GM12878 (cell line): ENCODE measurements around the gene NTM.

Experiments used
- BCLAF1 ChIP-seq: fragments of 450-650 bp; IDR thresholded peaks from 2 replicates; pipeline ENCODE4 v1.6.1; 2017; ENCODE audit warnings: antibody characterized with exemption, mild to moderate bottlenecking, moderate library complexity
- JUNB ChIP-seq: IDR thresholded peaks from 2 replicates; pipeline ENCODE4 v1.6.1; 2016; ENCODE audit warnings: antibody characterized with exemption, mild to moderate bottlenecking
- POLR2A ChIP-seq: IDR thresholded peaks from 2 replicates; pipeline ENCODE4 v1.6.1; 2011; ENCODE audit warnings: low read depth, mild to moderate bottlenecking, low read length
- POLR2AphosphoS5 ChIP-seq: IDR thresholded peaks from 2 replicates; pipeline ENCODE4 v1.6.1; 2011; ENCODE audit warnings: mild to moderate bottlenecking, low read length, inconsistent platforms
- POU2F2 ChIP-seq: IDR thresholded peaks from 3 replicates; pipeline ENCODE4 v1.6.1; 2011; ENCODE audit warnings: low read depth, mild to moderate bottlenecking, low read length, borderline replicate concordance
- SIN3A ChIP-seq: IDR thresholded peaks from 2 replicates; pipeline ENCODE4 v1.6.1; 2012; ENCODE audit warnings: low read depth, low read length, improper control_type of control experiment
- YY1 ChIP-seq: IDR thresholded peaks from 2 replicates; pipeline ENCODE4 v1.6.1; 2011; ENCODE audit warnings: low read depth, mild to moderate bottlenecking, low read length
- ZBTB33 ChIP-seq: fragments of 450-650 bp; IDR thresholded peaks from 2 replicates; pipeline ENCODE4 v1.6.1; 2017; ENCODE audit warnings: mild to moderate bottlenecking
- ZSCAN29 ChIP-seq: fragments of 450-650 bp; IDR thresholded peaks from 2 replicates; pipeline ENCODE4 v1.6.1; 2017; ENCODE audit warnings: mild to moderate bottlenecking, moderate library complexity

- no peak for TF ChIP-seq POLR2AphosphoS5
- no peak for TF ChIP-seq ZBTB33
- no peak for TF ChIP-seq YY1
- TF ChIP-seq SIN3A = no peak
- TF ChIP-seq BCLAF1 = no peak
- no peak for TF ChIP-seq JUNB
- TF ChIP-seq POU2F2 = no peak
- no peak for TF ChIP-seq POLR2A
- no peak for TF ChIP-seq ZSCAN29
Measured at GRCh38 chr11:131955904-131956303, 585.5 kb downstream of the NTM start.
